SJCRH30 (cell line): Measurements from ENCODE around the gene CRTC3. TPM values are rescaled to one million over a fixed set of nuclear protein-coding genes. Genes with fewer than 3 reads are reported as not detected.
"Not testable (repeated sequence)": the region's sequence is repeated elsewhere in the genome, so short reads cannot be mapped to it uniquely, and the experiment has no call there.

ENCODE experiments used
- DNase-seq, 2 experiments: peaks; one replicate each; pipeline ENCODE4 v3.0.0-alpha.2; 2015 to 2020
- H3K27ac ChIP-seq: fragments of 250-450 bp; sonication (Bioruptor Pico); 2 replicates; pipeline ENCODE4 v1.5.1; 2020; ENCODE audit warnings: mild to moderate bottlenecking, moderate library complexity
- H3K27me3 ChIP-seq: fragments of 250-450 bp; sonication (Bioruptor Pico); 2 replicates; pipeline ENCODE4 v1.5.1; 2020; ENCODE audit warnings: mild to moderate bottlenecking, moderate library complexity
- H3K36me3 ChIP-seq: fragments of 250-450 bp; sonication (Bioruptor Pico); 2 replicates; pipeline ENCODE4 v1.5.1; 2020; ENCODE audit warnings: mild to moderate bottlenecking, moderate library complexity
- H3K4me1 ChIP-seq: fragments of 250-450 bp; sonication (Bioruptor Pico); 2 replicates; pipeline ENCODE4 v1.5.1; 2020; ENCODE audit warnings: mild to moderate bottlenecking, moderate library complexity
- H3K4me3 ChIP-seq: fragments of 250-450 bp; sonication (Bioruptor Pico); 2 replicates; pipeline ENCODE4 v1.5.1; 2020; ENCODE audit warnings: mild to moderate bottlenecking, moderate library complexity
- H3K9me3 ChIP-seq: fragments of 250-450 bp; sonication (Bioruptor Pico); replicated peaks from 2 replicates; pipeline ENCODE4 v1.5.1; 2020; ENCODE audit warnings: mild to moderate bottlenecking, moderate library complexity
- total RNA-seq: library from RNA; depleted of rRNA; stranded (reverse); fragments of >200 nt; shearing (Covaris generic); gene quantifications from 2 replicates; pipeline ENCODE4 v1.2.3, GENCODE V29; 2014

CRTC3 gene
- total RNA-seq, 1 experiment from 2014 or later, result 15.5 TPM

DNA sequence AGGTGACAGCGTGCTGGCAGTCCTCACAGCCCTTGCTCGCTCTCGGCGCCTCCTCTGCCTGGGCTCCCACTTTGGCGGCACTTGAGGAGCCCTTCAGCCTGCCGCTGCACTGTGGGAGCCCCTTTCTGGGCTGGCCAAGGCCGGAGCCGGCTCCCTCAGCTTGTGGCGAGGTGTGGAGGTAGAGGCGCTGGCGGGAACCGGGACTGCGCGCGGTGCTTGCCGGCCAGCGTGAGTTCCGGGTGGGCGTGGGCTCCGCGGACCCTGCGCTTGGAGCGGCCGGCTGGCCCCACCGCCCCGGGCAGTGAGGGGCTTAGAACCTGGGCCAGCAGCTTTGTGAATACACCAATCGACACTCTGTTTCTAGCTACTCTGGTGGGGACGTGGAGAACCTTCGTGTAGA, 18.9 kb upstream of the CRTC3 start:
- not testable (repeated sequence) for H3K4me1 ChIP-seq, H3K4me3 ChIP-seq, DNase-seq, H3K27me3 ChIP-seq, H3K9me3 ChIP-seq, H3K27ac ChIP-seq, H3K36me3 ChIP-seq

GRCh38 chr15:90511211-90511618, 18.5 kb upstream of the CRTC3 start:
- not testable (repeated sequence) for DNase-seq, H3K9me3 ChIP-seq, H3K36me3 ChIP-seq, H3K4me3 ChIP-seq, H3K4me1 ChIP-seq, H3K27ac ChIP-seq, H3K27me3 ChIP-seq

DNA sequence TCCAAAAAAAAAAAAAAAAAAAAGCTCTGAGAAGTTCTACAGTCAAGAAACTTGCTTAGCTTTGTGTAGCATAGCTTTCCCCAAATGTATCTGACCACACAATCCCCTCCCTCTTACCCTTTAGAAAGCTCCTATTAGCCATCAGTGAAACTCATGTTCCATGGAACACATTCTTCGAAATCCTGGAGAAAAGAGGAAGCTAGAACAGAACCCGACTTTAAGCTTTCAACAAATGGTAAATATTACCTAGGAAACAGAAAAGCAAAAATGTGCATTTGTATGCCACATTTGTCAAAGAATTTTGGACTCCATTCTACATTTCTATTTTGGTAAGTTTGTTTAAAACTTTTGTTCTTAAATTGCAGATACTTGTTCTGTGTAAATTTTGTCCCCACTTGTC, 17.4 kb upstream of the CRTC3 start:
- no peak for DNase-seq
- no peaks in the 10 kb centered on the region for H3K27me3 ChIP-seq
- no peaks in the 10 kb centered on the region for H3K36me3 ChIP-seq
- no peaks in the 10 kb centered on the region for H3K4me1 ChIP-seq
- no peak overlapping the region for H3K27ac ChIP-seq
- H3K4me3 ChIP-seq, result no peak overlapping the region
- H3K9me3 ChIP-seq, result peaks cover 7% of the 10 kb centered on the region

DNA sequence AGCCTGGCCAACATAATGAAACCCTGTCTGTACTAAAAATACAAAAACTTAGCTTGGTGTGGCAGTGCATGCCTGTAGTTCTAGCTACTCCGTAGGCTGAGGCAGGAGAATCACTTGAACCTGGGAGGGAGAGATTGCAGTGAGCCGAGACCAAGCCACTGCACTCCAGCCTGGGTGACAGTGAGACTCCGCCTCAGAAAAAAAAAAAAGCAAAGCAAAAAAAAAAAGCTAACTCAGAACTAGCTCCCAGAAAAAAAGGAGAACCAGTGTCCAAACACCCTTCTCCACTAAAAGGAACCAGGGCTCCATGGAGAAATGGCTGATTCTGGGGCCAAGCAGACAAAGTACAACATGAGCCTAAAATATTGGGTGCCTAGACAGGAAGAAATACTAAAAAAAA, 16.7 kb upstream of the CRTC3 start:
- H3K9me3 ChIP-seq, result peaks cover 7% of the 10 kb centered on the region

DNA sequence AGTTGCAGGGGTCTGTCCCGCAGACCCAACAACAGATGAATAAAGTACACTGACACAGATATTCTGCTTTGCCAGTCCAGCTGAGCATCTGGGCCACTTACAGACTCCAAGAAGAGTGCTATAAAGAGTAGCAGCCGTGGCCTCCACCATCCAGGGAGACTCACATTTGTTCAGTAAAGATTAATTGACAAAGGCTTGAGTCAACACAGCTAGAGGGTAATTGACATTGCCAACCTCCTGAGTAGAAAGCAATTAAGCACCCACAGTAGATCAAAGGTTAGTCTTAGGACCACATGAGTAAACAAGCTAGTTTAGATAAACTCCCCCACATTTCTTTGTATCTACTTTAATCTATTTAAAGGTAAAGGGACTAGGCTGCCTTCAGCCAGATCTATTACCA, 16.3 kb upstream of the CRTC3 start:
- no peaks in the 10 kb centered on the region for H3K4me1 ChIP-seq
- no peak overlapping the region for H3K4me3 ChIP-seq
- H3K27ac ChIP-seq, result no peak overlapping the region
- no peaks in the 10 kb centered on the region for H3K27me3 ChIP-seq
- H3K9me3 ChIP-seq, result peaks cover 7% of the 10 kb centered on the region
- no peaks in the 10 kb centered on the region for H3K36me3 ChIP-seq
- no peak for DNase-seq

More for the DNA sequence above, 16.7 kb upstream of the CRTC3 start:
- Histone ChIP-seq H3K4me1 (no peaks in the 10 kb centered on the region), H3K27me3 (no peaks in the 10 kb centered on the region), H3K27ac (no peak overlapping the region), H3K36me3 (no peaks in the 10 kb centered on the region), H3K4me3 (no peak overlapping the region)
- no peak for DNase-seq

DNA sequence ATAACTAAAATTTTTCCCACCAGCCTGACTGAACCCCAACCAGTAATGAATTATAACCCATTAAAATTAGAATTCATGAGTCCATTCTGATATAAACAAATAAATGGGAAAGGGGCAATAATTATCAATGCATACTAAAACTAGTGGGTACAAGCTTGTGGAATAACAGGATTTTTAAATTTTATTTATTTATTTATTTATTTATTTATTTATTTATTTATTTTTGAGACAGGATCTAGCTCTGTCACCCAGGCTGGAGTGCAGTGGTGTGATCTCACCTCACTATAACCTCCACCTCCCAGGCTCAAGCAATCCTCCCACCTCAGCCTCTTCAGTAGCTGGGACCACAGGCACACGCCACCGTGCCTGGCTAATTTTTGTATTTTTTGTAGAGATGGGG, 15.8 kb upstream of the CRTC3 start:
- H3K9me3 ChIP-seq, H3K36me3 ChIP-seq, H3K4me1 ChIP-seq, H3K27ac ChIP-seq, H3K4me3 ChIP-seq, H3K27me3 ChIP-seq, DNase-seq: not testable (repeated sequence)

GRCh38 chr15:90519688-90520087, 10.0 kb upstream of the CRTC3 start:
- peaks cover 4% of the 10 kb centered on the region; the same call in 1 of the 2 replicates for H3K4me1 ChIP-seq
- no peak overlapping the region for H3K27ac ChIP-seq
- no peak for DNase-seq
- no peaks in the 10 kb centered on the region for H3K9me3 ChIP-seq
- no peaks in the 10 kb centered on the region for H3K36me3 ChIP-seq
- H3K27me3 ChIP-seq, result no peaks in the 10 kb centered on the region
- H3K4me3 ChIP-seq, result no peak overlapping the region

DNA sequence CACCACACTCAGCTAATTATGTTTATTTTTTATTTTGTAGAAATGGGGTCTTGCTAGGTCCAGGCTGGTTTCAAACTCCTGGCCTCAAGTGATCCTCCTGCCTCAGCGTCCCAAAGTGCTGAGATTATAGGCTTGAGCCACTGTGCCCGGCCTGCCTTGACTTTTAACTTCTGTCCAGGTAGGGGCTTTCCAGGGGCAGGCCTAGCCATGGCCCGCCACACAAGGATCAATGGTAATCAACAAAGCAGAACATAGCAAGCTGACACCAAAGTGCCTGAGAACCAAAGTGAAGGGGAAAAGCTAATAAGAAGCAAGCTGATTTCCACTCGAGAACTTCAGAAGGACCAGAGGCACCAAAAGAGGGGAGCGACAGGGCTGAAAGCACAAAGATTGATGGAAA, 9.4 kb upstream of the CRTC3 start:
- no peak for DNase-seq
- H3K4me1 ChIP-seq, result peaks cover 4% of the 10 kb centered on the region; the same call in 1 of the 2 replicates
- H3K27ac ChIP-seq, result no peak overlapping the region

DNA sequence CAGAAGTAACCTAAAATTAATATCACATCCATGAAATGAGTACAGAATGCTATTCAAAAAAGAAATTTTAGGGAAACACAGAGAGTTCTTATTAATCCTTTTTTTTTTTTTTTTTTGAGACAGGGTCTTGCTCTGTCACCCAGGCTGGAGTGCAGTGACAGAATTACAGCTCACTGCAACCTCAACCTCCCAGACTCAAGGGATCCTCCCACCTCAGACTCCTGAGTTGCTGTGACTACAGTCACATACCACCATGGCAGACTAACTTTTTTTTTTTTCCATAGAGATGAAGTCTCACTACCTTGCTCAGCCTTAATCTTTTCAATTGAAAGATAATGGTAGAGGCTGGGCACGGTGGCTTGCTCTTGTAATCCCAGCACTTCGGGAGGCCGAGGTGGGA, 6.3 kb upstream of the CRTC3 start:
- Histone ChIP-seq H3K27me3 (no peaks in the 10 kb centered on the region), H3K4me1 (peaks cover 4% of the 10 kb centered on the region; the same call in 1 of the 2 replicates), H3K9me3 (no peaks in the 10 kb centered on the region), H3K4me3 (no peak overlapping the region), H3K27ac (no peak overlapping the region), H3K36me3 (no peaks in the 10 kb centered on the region)
- no peak for DNase-seq

More for the DNA sequence above, 9.4 kb upstream of the CRTC3 start:
- Histone ChIP-seq H3K27me3 (no peaks in the 10 kb centered on the region), H3K9me3 (no peaks in the 10 kb centered on the region), H3K4me3 (no peak overlapping the region), H3K36me3 (no peaks in the 10 kb centered on the region)

DNA sequence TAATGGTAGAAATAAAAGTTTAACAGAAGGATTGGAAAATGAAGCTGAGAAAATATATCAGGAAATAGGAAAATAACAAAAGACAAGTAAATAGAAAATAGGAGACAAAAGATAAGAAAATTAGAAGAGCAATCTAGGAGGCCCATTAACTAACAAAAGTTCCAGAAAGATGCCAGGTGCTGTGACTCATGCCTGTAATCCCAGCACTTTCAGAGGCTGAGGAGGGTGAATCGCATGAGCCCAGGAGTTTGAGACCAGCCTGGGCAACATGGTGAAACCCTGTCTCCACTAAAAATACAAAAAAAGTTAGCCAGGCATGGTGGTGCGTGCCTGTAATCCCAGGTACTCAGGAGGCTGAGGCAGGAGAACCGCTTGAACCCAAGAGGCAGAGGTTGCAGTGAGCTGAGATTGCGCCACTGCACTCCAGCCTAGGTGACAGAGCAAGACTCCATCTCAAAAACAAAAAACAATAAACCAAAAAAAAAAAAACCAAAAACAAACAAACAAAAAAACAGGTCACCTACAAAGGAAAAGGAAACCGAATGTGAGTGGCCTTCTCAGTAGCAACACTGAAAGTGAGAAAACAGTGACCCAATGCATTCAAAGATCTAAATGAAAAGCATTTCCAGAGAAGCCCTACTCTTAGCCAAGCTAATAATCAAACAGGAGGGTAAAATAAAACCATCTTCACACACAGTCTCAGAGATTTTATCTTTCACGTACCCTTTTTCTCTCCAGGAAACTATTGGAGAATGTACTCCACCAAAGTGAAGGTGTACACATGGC, 5.5 kb upstream of the CRTC3 start:
- DNase-seq, H3K9me3 ChIP-seq, H3K4me3 ChIP-seq, H3K4me1 ChIP-seq, H3K27ac ChIP-seq, H3K27me3 ChIP-seq, H3K36me3 ChIP-seq: not testable (repeated sequence)

GRCh38 chr15:90529011-90529370, 732 bp upstream of the CRTC3 start:
- Histone ChIP-seq H3K4me3 (peak overlapping the region; percentile 93), H3K4me1 (peaks cover 5% of the 10 kb centered on the region; the same call in 1 of the 2 replicates), H3K27me3 (no peaks in the 10 kb centered on the region), H3K9me3 (peaks cover 5% of the 10 kb centered on the region; the same call in 1 of the 2 replicates), H3K27ac (no peak overlapping the region), H3K36me3 (no peaks in the 10 kb centered on the region)
- no peak for DNase-seq

- H3K4me1 ChIP-seq, result peaks cover 5% of the 10 kb centered on the region; the same call in 1 of the 2 replicates
- H3K27me3 ChIP-seq, result no peaks in the 10 kb centered on the region
- peak overlapping the region; percentile 43; the same call in 1 of the 2 replicates for H3K27ac ChIP-seq
- H3K36me3 ChIP-seq, result no peaks in the 10 kb centered on the region
- H3K9me3 ChIP-seq, result peaks cover 5% of the 10 kb centered on the region; the same call in 1 of the 2 replicates
- H3K4me3 ChIP-seq, result peak overlapping the region; percentile 93
- DNase-seq, result peak; percentile 50 to 53
These were observed 728 bp downstream of the CRTC3 start for GRCh38 chr15:90530250-90531051.

- DNase-seq, result no peak
- no peaks in the 10 kb centered on the region for H3K27me3 ChIP-seq
- H3K9me3 ChIP-seq, result peaks cover 5% of the 10 kb centered on the region; the same call in 1 of the 2 replicates
- no peaks in the 10 kb centered on the region for H3K36me3 ChIP-seq
- peaks cover 5% of the 10 kb centered on the region; the same call in 1 of the 2 replicates for H3K4me1 ChIP-seq
- H3K4me3 ChIP-seq, result peak overlapping the region; percentile 93
- no peak overlapping the region for H3K27ac ChIP-seq
These were observed 1.4 kb downstream of the CRTC3 start for GRCh38 chr15:90531147-90531546.

DNA sequence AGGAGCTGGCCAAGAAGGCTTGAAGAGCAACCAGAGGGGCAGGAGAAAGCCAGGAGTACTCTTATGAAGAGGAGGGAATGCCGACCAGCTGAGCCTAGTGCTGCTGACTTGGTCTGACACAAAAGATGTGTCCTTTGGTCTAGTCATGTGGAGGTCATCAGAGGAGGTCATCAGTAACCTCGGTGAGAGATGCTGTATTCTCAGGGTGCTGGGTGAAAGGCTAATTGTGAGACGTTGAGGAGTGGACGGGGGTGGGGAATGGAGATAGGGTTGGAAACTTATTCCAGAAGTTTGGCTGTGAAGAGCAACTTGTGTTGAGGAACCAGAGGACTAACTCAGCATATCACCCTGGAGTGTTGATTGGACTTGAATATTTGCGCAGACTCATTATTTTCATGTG, 5.5 kb downstream of the CRTC3 start:
- no peaks in the 10 kb centered on the region; the same call in 1 of the 2 replicates for H3K36me3 ChIP-seq
- DNase-seq, result no peak
- H3K9me3 ChIP-seq, result peaks cover 5% of the 10 kb centered on the region; the same call in 1 of the 2 replicates
- peaks cover 5% of the 10 kb centered on the region; the same call in 1 of the 2 replicates for H3K4me1 ChIP-seq
- H3K27me3 ChIP-seq, result no peaks in the 10 kb centered on the region
- H3K4me3 ChIP-seq, result no peak overlapping the region
- no peak overlapping the region for H3K27ac ChIP-seq

GRCh38 chr15:90539789-90540188, 10.1 kb downstream of the CRTC3 start:
- Histone ChIP-seq H3K9me3 (no peaks in the 10 kb centered on the region), H3K27me3 (no peaks in the 10 kb centered on the region), H3K36me3 (peaks cover 3% of the 10 kb centered on the region; the same call in 1 of the 2 replicates), H3K4me3 (no peak overlapping the region), H3K27ac (no peak overlapping the region), H3K4me1 (no peaks in the 10 kb centered on the region)
- DNase-seq, result no peak
